Peyer's patch (tissue), 4 donors: Measurements from ENCODE around the gene GRM1.

Source experiments
- CTCF ChIP-seq, 6 experiments: fragments of 450-650 bp in 4 of 6; fragments of 200-600 bp in 2 of 6; sonication (generic) in 1 of 6; IDR thresholded peaks; one replicate each; pipeline ENCODE4 v1.5.1; 2017 to 2019; ENCODE audit warnings: antibody characterized with exemption in 6 of 6, mild to moderate bottlenecking in 3 of 6, moderate library complexity in 1 of 6
- POLR2A ChIP-seq, 2 donors: fragments of 450-650 bp; IDR thresholded peaks; one replicate each; pipeline ENCODE4 v1.5.1; 2017; ENCODE audit warnings: antibody characterized with exemption in 2 of 2, mild to moderate bottlenecking in 2 of 2, moderate library complexity in 2 of 2

GRCh38 chr6:146191612-146192011, 162.8 kb downstream of the GRM1 start:
- no peak for TF ChIP-seq CTCF (IDR thresholded peaks at IDR 0.05)
- no peak for TF ChIP-seq POLR2A (IDR thresholded peaks at IDR 0.05)
